H9 (cell line): Measurements from ENCODE around the gene CYP2B6. TPM values are rescaled to one million over a fixed set of nuclear protein-coding genes. Genes with fewer than 3 reads are reported as not detected.

Source experiments
- DNase-seq: peaks from one replicate; pipeline ENCODE4 v3.0.0-alpha.2; 2017
- H2AFZ ChIP-seq: one replicate; pipeline ENCODE4 v1.6.1; 2013; ENCODE audit warnings: mild to moderate bottlenecking, low read length, control low read depth, moderate library complexity
- H2AK5ac ChIP-seq: 2 replicates; pipeline ENCODE4 v1.6.1; 2013; ENCODE audit warnings: low read length, control low read depth, mixed read lengths; ENCODE audit not compliant: insufficient read length
- H2BK120ac ChIP-seq: one replicate; pipeline ENCODE4 v1.6.1; 2013; ENCODE audit warnings: low read depth, mild to moderate bottlenecking, low read length, control low read depth, inconsistent platforms; ENCODE audit not compliant: poor library complexity, severe bottlenecking
- H2BK12ac ChIP-seq: 2 replicates; pipeline ENCODE4 v1.6.1; 2013; ENCODE audit warnings: low read length, control low read depth, mixed read lengths, low read depth; ENCODE audit not compliant: insufficient read length
- H2BK15ac ChIP-seq: 2 replicates; pipeline ENCODE4 v1.6.1; 2013; ENCODE audit warnings: low read depth, low read length, control low read depth
- H2BK20ac ChIP-seq: one replicate; pipeline ENCODE4 v1.6.1; 2013; ENCODE audit warnings: low read depth, mild to moderate bottlenecking, low read length, control low read depth, inconsistent platforms; ENCODE audit not compliant: poor library complexity, severe bottlenecking
- H2BK5ac ChIP-seq: 2 replicates; pipeline ENCODE4 v1.6.1; 2013; ENCODE audit warnings: low read length, control low read depth, mixed read lengths; ENCODE audit not compliant: insufficient read length
- H3K14ac ChIP-seq: 2 replicates; pipeline ENCODE4 v1.6.1; 2013; ENCODE audit warnings: low read length, control low read depth; ENCODE audit not compliant: insufficient read depth
- H3K18ac ChIP-seq: 2 replicates; pipeline ENCODE4 v1.6.1; 2013; ENCODE audit warnings: low read depth, mild to moderate bottlenecking, mixed read lengths, low read length, control low read depth; ENCODE audit not compliant: insufficient read length
- H3K23ac ChIP-seq: 2 replicates; pipeline ENCODE4 v1.6.1; 2013; ENCODE audit warnings: low read length, control low read depth, mixed read lengths, low read depth; ENCODE audit not compliant: insufficient read length
- H3K23me2 ChIP-seq: 2 replicates; pipeline ENCODE4 v1.6.1; 2013; ENCODE audit warnings: low read depth, mild to moderate bottlenecking, mixed read lengths, low read length, control low read depth; ENCODE audit not compliant: insufficient read length, poor library complexity, severe bottlenecking
- H3K27ac ChIP-seq: 2 replicates; pipeline ENCODE4 v1.5.1; 2013; ENCODE audit warnings: low read length, control low read depth, mixed read lengths, low read depth; ENCODE audit not compliant: insufficient read length
- H3K27me3 ChIP-seq: 2 replicates; pipeline ENCODE4 v1.6.1; 2013; ENCODE audit warnings: low read length, control low read depth, inconsistent platforms; ENCODE audit not compliant: insufficient read depth
- H3K4ac ChIP-seq: 2 replicates; pipeline ENCODE4 v1.6.1; 2013; ENCODE audit warnings: low read depth, mild to moderate bottlenecking, control low read depth, inconsistent platforms, low read length, moderate library complexity
- H3K4me1 ChIP-seq: 2 replicates; pipeline ENCODE4 v1.6.1; 2013; ENCODE audit warnings: low read length, control low read depth, inconsistent platforms; ENCODE audit not compliant: insufficient read depth
- H3K4me2 ChIP-seq: 2 replicates; pipeline ENCODE4 v1.6.1; 2013; ENCODE audit warnings: low read length, control low read depth, mixed read lengths; ENCODE audit not compliant: insufficient read length, insufficient read depth
- H3K56ac ChIP-seq: 2 replicates; pipeline ENCODE4 v1.6.1; 2013; ENCODE audit warnings: low read depth, mild to moderate bottlenecking, mixed read lengths, low read length, control low read depth; ENCODE audit not compliant: insufficient read length
- H3K79me1 ChIP-seq: 2 replicates; pipeline ENCODE4 v1.6.1; 2013; ENCODE audit warnings: low read depth, mild to moderate bottlenecking, moderate library complexity, low read length, control low read depth, inconsistent platforms; ENCODE audit not compliant: insufficient read depth, poor library complexity, severe bottlenecking
- H3K79me2 ChIP-seq: 2 replicates; pipeline ENCODE4 v1.6.1; 2013; ENCODE audit warnings: low read length, control low read depth, inconsistent platforms; ENCODE audit not compliant: insufficient read depth
- H3K9ac ChIP-seq: 2 replicates; pipeline ENCODE4 v1.6.1; 2013; ENCODE audit warnings: low read length, control low read depth, mixed read lengths; ENCODE audit not compliant: insufficient read length; ENCODE audit errors: extremely low read depth
- H3K9me3 ChIP-seq: one replicate; pipeline ENCODE4 v1.6.1; 2013; ENCODE audit warnings: low read depth, low read length, inconsistent platforms; ENCODE audit not compliant: control insufficient read depth
- H3T11ph ChIP-seq: one replicate; pipeline ENCODE4 v1.6.1; 2013; ENCODE audit warnings: mild to moderate bottlenecking, low read length, control low read depth, inconsistent platforms
- H4K20me1 ChIP-seq: one replicate; pipeline ENCODE4 v1.6.1; 2013; ENCODE audit not compliant: control insufficient read depth, insufficient read length, insufficient read depth
- H4K5ac ChIP-seq: 2 replicates; pipeline ENCODE4 v1.6.1; 2013; ENCODE audit warnings: low read depth, mild to moderate bottlenecking, mixed read lengths, low read length, control low read depth; ENCODE audit not compliant: insufficient read length
- H4K8ac ChIP-seq: replicated peaks from 2 replicates; pipeline ENCODE4 v1.6.1; 2013; ENCODE audit warnings: low read length, control low read depth, mixed read lengths, low read depth; ENCODE audit not compliant: insufficient read length
- H4K91ac ChIP-seq: 2 replicates; pipeline ENCODE4 v1.6.1; 2013; ENCODE audit warnings: low read depth, mild to moderate bottlenecking, moderate library complexity, mixed read lengths, low read length, control low read depth; ENCODE audit not compliant: insufficient read length
- H3K27ac Mint-ChIP-seq, 3 experiments: 2 replicates in 2 of 3; 3 replicates in 1 of 3; pipeline ENCODE4 v1.8.0; 2020 to 2021; ENCODE audit warnings: mixed read lengths in 3 of 3, mild to moderate bottlenecking in 1 of 3, moderate library complexity in 1 of 3
- H3K27me3 Mint-ChIP-seq: 2 replicates; pipeline ENCODE4 v1.8.0; 2021; ENCODE audit warnings: low read depth, mild to moderate bottlenecking, moderate library complexity, mixed read lengths
- H3K36me3 Mint-ChIP-seq, 3 experiments: 2 replicates in 2 of 3; 3 replicates in 1 of 3; pipeline ENCODE4 v1.8.0; 2020 to 2021; ENCODE audit warnings: low read depth in 3 of 3, mixed read lengths in 3 of 3; ENCODE audit not compliant: insufficient read depth in 1 of 3
- H3K4me1 Mint-ChIP-seq, 2 experiments: 2 replicates each; pipeline ENCODE4 v1.8.0; 2020; ENCODE audit warnings: mixed read lengths in 2 of 2
- H3K4me3 Mint-ChIP-seq, 2 experiments: 2 replicates in 1 of 2; 3 replicates in 1 of 2; pipeline ENCODE4 v1.8.0; 2020 to 2021; ENCODE audit warnings: mild to moderate bottlenecking in 2 of 2, mixed read lengths in 2 of 2, moderate library complexity in 1 of 2
- H3K9me3 Mint-ChIP-seq, 2 experiments: 2 replicates in 1 of 2; 3 replicates in 1 of 2; pipeline ENCODE4 v1.8.0; 2020; ENCODE audit warnings: mild to moderate bottlenecking in 2 of 2, mixed read lengths in 2 of 2, moderate library complexity in 1 of 2
- CTCF ChIP-seq: fragments of 200-600 bp; sonication (generic); conservative IDR thresholded peaks from 3 replicates; pipeline ENCODE4 v1.8.0; 2021; ENCODE audit warnings: antibody characterized with exemption, mild to moderate bottlenecking
- WGBS: extraction: QIAGEN DNeasy Blood & Tissue Kit; methylation state at CpG from one replicate; pipeline ENCODE4 v1.1.7; 2013; ENCODE audit warnings: missing lambda C conversion rate, low lambda C conversion rate, mixed read lengths; ENCODE audit not compliant: insufficient read length; ENCODE audit errors: extremely low coverage; 5-methylcytosine and 5-hydroxymethylcytosine counted together
- total RNA-seq: library from RNA; stranded (reverse); gene quantifications from 2 replicates; pipeline ENCODE4 v1.2.1, GENCODE V29; 2021

Gene CYP2B6
- total RNA-seq, 1 experiment from 2014 or later: 3.0 TPM

- H3K79me1 ChIP-seq: no peaks in the 10 kb centered on the region
- H4K8ac ChIP-seq: no peak overlapping the region
- Mint-ChIP-seq H3K4me1 (0 out of 4 replicates have a peak, but pooled peaks cover 0 to 2% of the 10 kb centered on the region in 2 experiments), H3K27ac (no peak overlapping the region), H3K36me3 (0 out of 7 replicates have a peak, but pooled peaks cover 0 to 4% (median 0%) of the 10 kb centered on the region in 3 experiments), H3K9me3 (peaks cover 11 to 12% of the 10 kb centered on the region in 2 experiments; a peak in 4 of 5 replicates), H3K4me3 (no peak overlapping the region), H3K27me3 (peaks cover 10% of the 10 kb centered on the region)
- H3K23me2 ChIP-seq: no peaks in the 10 kb centered on the region
- H3K79me2 ChIP-seq: no peaks in the 10 kb centered on the region; the same call in 1 of the 2 replicates
- no peak overlapping the region for H3K23ac ChIP-seq
- H2BK12ac ChIP-seq: no peak overlapping the region
- no peak overlapping the region for H2BK20ac ChIP-seq
- no peak overlapping the region for H3K4ac ChIP-seq
- no peak overlapping the region for H2BK5ac ChIP-seq
- no CpG with 5 or more reads among the region's 2 CpGs for WGBS
- TF ChIP-seq CTCF: no peak
- no peak overlapping the region for H3K4me2 ChIP-seq
- H2AFZ ChIP-seq: no peak overlapping the region
- no peak for DNase-seq
- no peaks in the 10 kb centered on the region for H3K4me1 ChIP-seq
- no peak overlapping the region for H2AK5ac ChIP-seq
- H3K27me3 ChIP-seq: no peaks in the 10 kb centered on the region
- no peak overlapping the region for H3K9ac ChIP-seq
- H3K14ac ChIP-seq: no peak overlapping the region
- no peaks in the 10 kb centered on the region for H4K20me1 ChIP-seq
- H3K56ac ChIP-seq: no peak overlapping the region
- no peak overlapping the region for H3T11ph ChIP-seq
- H2BK15ac ChIP-seq: no peak overlapping the region
- H3K18ac ChIP-seq: no peak overlapping the region
- no peak overlapping the region for H2BK120ac ChIP-seq
- no peak overlapping the region for H4K91ac ChIP-seq
- no peaks in the 10 kb centered on the region for H3K9me3 ChIP-seq
- no peak overlapping the region for H4K5ac ChIP-seq
- H3K27ac ChIP-seq: no peak overlapping the region
These were observed 45.4 kb upstream of the CYP2B6 start for GRCh38 chr19:40945645-40946044.
